Common myeloid progenitor, CD34-positive (primary cell): ENCODE results near the gene FAM222A.

Experiments
- CTCF ChIA-PET: fragments of 350-600 bp; sonication (Branson Sonifier 250); formaldehyde crosslinking; loops from one replicate; lab custom pipeline; 2021; ENCODE audit warnings: antibody characterized with exemption; lab: Charles Lee
- POLR2A ChIA-PET: fragments of 350-600 bp; sonication (Branson Sonifier 250); formaldehyde crosslinking; loops from one replicate; lab custom pipeline; 2021; ENCODE audit warnings: antibody characterized with exemption; lab: Charles Lee
- DNase-seq, 3 donors: peaks; one replicate each; pipeline versions ENCODE4 v3.0.0 to v3.0.0-alpha.2; 2013
- H3K27ac ChIP-seq, 2 experiments: 1 replicate in 1 of 2; 2 replicates in 1 of 2; pipeline ENCODE4 v1.7.0; 2013; ENCODE audit warnings: inconsistent platforms in 2 of 2, low read length in 2 of 2, mild to moderate bottlenecking in 2 of 2, low read depth in 1 of 2, moderate library complexity in 1 of 2; ENCODE audit not compliant: severe bottlenecking in 2 of 2, insufficient read depth in 1 of 2, poor library complexity in 1 of 2
- H3K27me3 ChIP-seq, 5 experiments: replicated peaks in 2 of 5; 1 replicate in 3 of 5; 2 replicates in 2 of 5; pipeline versions ENCODE4 v1.6.1 to v1.7.0; 2013; ENCODE audit warnings: low read length in 4 of 5, mild to moderate bottlenecking in 2 of 5, moderate library complexity in 2 of 5, inconsistent platforms in 1 of 5; ENCODE audit not compliant: insufficient read depth in 5 of 5, control insufficient read depth in 4 of 5
- H3K36me3 ChIP-seq, 4 experiments: 1 replicate in 2 of 4; 2 replicates in 2 of 4; pipeline versions ENCODE4 v1.6.1 to v1.7.0; 2013; ENCODE audit warnings: low read length in 3 of 4, control low read depth in 1 of 4, mild to moderate bottlenecking in 1 of 4; ENCODE audit not compliant: control insufficient read depth in 4 of 4, insufficient read depth in 4 of 4
- H3K4me1 ChIP-seq, 4 experiments: 1 replicate in 3 of 4; 2 replicates in 1 of 4; pipeline versions ENCODE4 v1.6.1 to v1.7.1; 2013; ENCODE audit warnings: low read length in 3 of 4, mild to moderate bottlenecking in 3 of 4, control low read depth in 1 of 4, inconsistent platforms in 1 of 4, moderate library complexity in 1 of 4; ENCODE audit not compliant: control insufficient read depth in 4 of 4, insufficient read depth in 4 of 4; ENCODE audit errors: control extremely low read depth in 1 of 4
- H3K4me3 ChIP-seq, 7 experiments: 1 replicate in 4 of 7; 2 replicates in 3 of 7; pipeline versions ENCODE4 v1.5.1 to v1.7.0; 2013; ENCODE audit warnings: mild to moderate bottlenecking in 7 of 7, low read length in 6 of 7, moderate library complexity in 6 of 7, inconsistent platforms in 2 of 7, low read depth in 2 of 7, control low read depth in 1 of 7; ENCODE audit not compliant: insufficient read depth in 4 of 7, control insufficient read depth in 1 of 7; ENCODE audit errors: extremely low read depth in 1 of 7
- H3K9me3 ChIP-seq, 5 experiments: 1 replicate in 4 of 5; 2 replicates in 1 of 5; pipeline versions ENCODE4 v1.6.1 to v1.7.1; 2013; ENCODE audit warnings: low read length in 4 of 5, mild to moderate bottlenecking in 2 of 5, inconsistent platforms in 1 of 5, low read depth in 1 of 5, moderate library complexity in 1 of 5; ENCODE audit not compliant: control insufficient read depth in 4 of 5, insufficient read depth in 2 of 5; ENCODE audit errors: control extremely low read depth in 1 of 5
- WGBS: methylation state at CpG from one replicate; pipeline ENCODE4 v1.1.5; 2013; ENCODE audit not compliant: insufficient coverage; 5-methylcytosine and 5-hydroxymethylcytosine counted together

Gene FAM222A

GRCh38 chr12:109738878-109739665 is 25.4 kb downstream of the FAM222A start:
- POLR2A ChIA-PET = no interaction called here
- no peaks in the 10 kb centered on the region for H3K9me3 ChIP-seq
- H3K27me3 ChIP-seq = peaks cover 0 to 32% (median 20%) of the 10 kb centered on the region in 5 experiments
- WGBS = 95% methylated on average over 5 of the region's 6 CpGs
- CTCF ChIA-PET = interaction anchor here (0.6 to 2.6 kb wide), 6 partner anchors 7 to 1008 kb away, joined by 3 to 5 read pairs (median 3); partner anchors contain the start of gene FAM222A
- no peak overlapping the region for H3K4me3 ChIP-seq
- H3K36me3 ChIP-seq = no peaks in the 10 kb centered on the region
- H3K27ac ChIP-seq = no peak overlapping the region
- H3K4me1 ChIP-seq = peaks cover 0 to 4% (median 0%) of the 10 kb centered on the region in 4 experiments
- DNase-seq = no peak

- WGBS = 49% methylated on average over 14 of the region's 18 CpGs
- ChIA-PET CTCF (interaction anchor here (0.9 to 1.4 kb wide), 4 partner anchors 8 to 142 kb away, joined by 3 read pairs; no protein-coding TSS in a partner anchor), POLR2A (no interaction called here)
- H3K36me3 ChIP-seq = no peaks in the 10 kb centered on the region
- peaks cover 0 to 5% (median 2%) of the 10 kb centered on the region in 4 experiments for H3K4me1 ChIP-seq
- DNase-seq = peak; percentile 13 to 42 (median 38)
- H3K27ac ChIP-seq = no peak overlapping the region
- peaks cover 0 to 22% (median 13%) of the 10 kb centered on the region in 5 experiments for H3K27me3 ChIP-seq
- no peak overlapping the region for H3K4me3 ChIP-seq
- H3K9me3 ChIP-seq = no peaks in the 10 kb centered on the region
Observed at GRCh38 chr12:109739747-109740693, 26.4 kb downstream of the FAM222A start.

- Histone ChIP-seq H3K4me3 (no peak overlapping the region), H3K36me3 (no peaks in the 10 kb centered on the region), H3K27me3 (peaks cover 0 to 15% (median 12%) of the 10 kb centered on the region in 5 experiments), H3K4me1 (peaks cover 0 to 7% (median 2%) of the 10 kb centered on the region in 4 experiments), H3K27ac (no peak overlapping the region), H3K9me3 (no peaks in the 10 kb centered on the region)
- WGBS = 92% methylated on average over 8 of the region's 10 CpGs
- ChIA-PET POLR2A (no interaction called here), CTCF (interaction anchor here (1.4 kb wide), 1 partner anchor 9 kb away, joined by 3 read pairs; no protein-coding TSS in a partner anchor)
- DNase-seq = no peak
Observed at GRCh38 chr12:109740694-109741245, 27.1 kb downstream of the FAM222A start.

- no peaks in the 10 kb centered on the region for H3K36me3 ChIP-seq
- no peak overlapping the region for H3K27ac ChIP-seq
- H3K27me3 ChIP-seq = peaks cover 0 to 8% (median 7%) of the 10 kb centered on the region in 5 experiments
- POLR2A ChIA-PET = no interaction called here
- DNase-seq = no peak
- CTCF ChIA-PET = no interaction called here
- H3K4me3 ChIP-seq = no peak overlapping the region
- WGBS = 89% methylated on average over 3 of the region's 4 CpGs
- H3K9me3 ChIP-seq = no peaks in the 10 kb centered on the region
- peaks cover 0 to 7% (median 2%) of the 10 kb centered on the region in 4 experiments for H3K4me1 ChIP-seq
Observed at GRCh38 chr12:109741286-109741969, 27.8 kb downstream of the FAM222A start.

- CTCF ChIA-PET = interaction anchor here (0.7 kb wide), 1 partner anchor 143 kb away, joined by 3 read pairs; no protein-coding TSS in a partner anchor
- 94% methylated on average over 7 of the region's 14 CpGs for WGBS
- H3K27ac ChIP-seq = no peak overlapping the region
- no peak overlapping the region for H3K4me3 ChIP-seq
- DNase-seq = no peak
- H3K9me3 ChIP-seq = no peaks in the 10 kb centered on the region
- H3K36me3 ChIP-seq = no peaks in the 10 kb centered on the region
- H3K27me3 ChIP-seq = peaks cover 0 to 7% (median 1%) of the 10 kb centered on the region in 5 experiments
- POLR2A ChIA-PET = no interaction called here
- H3K4me1 ChIP-seq = peaks cover 0 to 7% (median 2%) of the 10 kb centered on the region in 4 experiments
Observed at GRCh38 chr12:109741970-109742703, 28.5 kb downstream of the FAM222A start.
